GM18870 (cell line): ENCODE measurements around the gene GNAI3.

ENCODE experiments used
- ATAC-seq: cut with Tn5 transposase; IDR thresholded peaks from one replicate; pipeline ENCODE4 v1.9.1; 2021; ENCODE audit warnings: moderate library complexity; ENCODE audit not compliant: unreplicated experiment

Gene GNAI3

GRCh38 chr1:109592916-109593315, 44.5 kb downstream of the GNAI3 start:
- no peak for ATAC-seq

GRCh38 chr1:109595531-109595930, 47.1 kb downstream of the GNAI3 start:
- ATAC-seq = no peak

- ATAC-seq = no peak
Measured at GRCh38 chr1:109598156-109598555, 49.7 kb downstream of the GNAI3 start.

GRCh38 chr1:109598655-109599054, 50.2 kb downstream of the GNAI3 start:
- ATAC-seq = no peak

DNA sequence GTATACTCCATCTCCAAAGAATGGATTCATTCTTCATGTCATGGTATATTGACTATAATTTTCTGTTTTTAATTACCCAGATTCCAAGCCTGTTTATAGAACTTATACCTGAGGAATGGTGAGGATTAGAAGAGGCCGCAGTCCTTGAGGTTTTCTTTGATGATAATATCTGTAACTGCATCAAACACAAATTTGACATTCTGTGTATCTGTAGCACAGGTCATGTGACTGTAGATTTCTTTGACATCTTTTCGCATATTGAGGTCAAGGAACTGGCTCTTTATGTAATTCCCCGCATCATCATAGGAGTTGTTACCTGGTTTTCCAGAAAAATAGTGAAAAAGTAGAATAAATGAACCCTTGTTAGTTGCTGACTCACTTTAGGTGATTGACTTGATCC, 54.8 kb downstream of the GNAI3 start:
- ATAC-seq = no peak

DNA sequence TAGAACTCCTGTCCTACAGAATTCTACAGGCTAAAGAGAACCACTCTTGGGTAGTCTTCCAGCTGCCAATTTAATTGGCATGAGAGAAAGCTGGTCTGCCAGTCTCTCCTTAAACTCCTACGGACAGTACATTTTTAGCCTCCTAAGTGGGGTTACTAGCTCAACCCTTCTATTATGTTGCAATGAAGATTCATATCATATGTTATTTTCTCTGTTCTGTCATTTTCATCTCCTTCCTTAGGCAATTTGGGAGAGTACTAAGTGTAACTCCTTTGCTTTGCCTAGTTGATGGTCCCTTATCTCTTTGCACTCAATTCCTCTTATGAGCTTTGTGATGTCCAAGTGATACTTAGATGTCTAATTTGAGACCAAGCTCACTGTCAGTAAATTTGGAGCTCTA, 57.0 kb downstream of the GNAI3 start:
- no peak for ATAC-seq

DNA sequence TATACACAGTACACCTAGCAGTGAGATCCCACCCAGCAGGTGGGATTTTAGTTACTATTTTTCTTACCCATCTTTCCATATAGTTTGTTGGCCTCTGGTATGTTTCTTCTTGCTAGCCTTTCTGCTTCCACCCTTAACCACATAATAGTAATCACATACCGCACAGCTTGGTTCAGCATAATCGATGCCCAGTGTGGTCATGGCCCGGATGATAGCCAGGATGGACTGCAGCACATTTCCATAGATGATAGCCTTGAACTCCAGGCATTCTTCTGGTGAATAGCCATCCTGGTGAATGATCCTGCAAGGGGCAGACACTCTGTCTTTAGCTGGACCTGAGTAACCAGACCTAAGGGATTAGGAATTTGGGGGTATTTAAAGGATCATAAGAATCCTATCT, 61.5 kb downstream of the GNAI3 start:
- ATAC-seq = no peak

DNA sequence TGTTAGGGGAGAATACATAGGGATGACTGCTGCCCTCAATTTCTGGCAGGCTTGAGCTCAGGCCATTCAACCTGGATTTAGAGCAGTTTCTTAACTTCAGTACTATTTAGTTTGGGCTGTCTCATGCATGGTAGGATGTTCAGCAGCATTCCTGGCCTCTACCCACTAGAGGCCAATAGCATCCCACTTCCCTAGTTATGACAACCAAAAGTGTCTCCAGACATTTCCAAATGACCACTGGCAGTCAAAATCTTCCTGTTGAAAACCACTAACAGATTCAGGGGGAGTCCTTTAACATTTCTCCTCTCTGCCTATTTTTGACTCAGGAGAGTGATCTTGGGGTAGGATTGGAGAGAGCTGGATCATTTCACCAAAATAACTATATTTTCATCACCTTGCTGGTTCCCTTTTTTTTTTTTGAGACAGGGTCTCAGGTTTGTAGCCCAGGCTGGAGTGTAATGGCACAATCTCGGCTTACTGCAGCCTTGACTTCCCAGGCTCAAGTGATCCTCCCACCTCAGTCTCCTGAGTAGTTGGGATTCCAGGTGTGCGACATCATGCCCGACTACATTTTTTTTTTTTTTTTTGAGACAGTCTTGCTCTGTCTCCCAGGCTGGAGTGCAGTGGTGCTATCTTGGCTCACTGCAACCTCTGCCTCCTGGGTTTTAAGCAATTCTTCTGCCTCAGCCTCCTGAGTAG, 62.3 kb downstream of the GNAI3 start:
- ATAC-seq = no peak

DNA sequence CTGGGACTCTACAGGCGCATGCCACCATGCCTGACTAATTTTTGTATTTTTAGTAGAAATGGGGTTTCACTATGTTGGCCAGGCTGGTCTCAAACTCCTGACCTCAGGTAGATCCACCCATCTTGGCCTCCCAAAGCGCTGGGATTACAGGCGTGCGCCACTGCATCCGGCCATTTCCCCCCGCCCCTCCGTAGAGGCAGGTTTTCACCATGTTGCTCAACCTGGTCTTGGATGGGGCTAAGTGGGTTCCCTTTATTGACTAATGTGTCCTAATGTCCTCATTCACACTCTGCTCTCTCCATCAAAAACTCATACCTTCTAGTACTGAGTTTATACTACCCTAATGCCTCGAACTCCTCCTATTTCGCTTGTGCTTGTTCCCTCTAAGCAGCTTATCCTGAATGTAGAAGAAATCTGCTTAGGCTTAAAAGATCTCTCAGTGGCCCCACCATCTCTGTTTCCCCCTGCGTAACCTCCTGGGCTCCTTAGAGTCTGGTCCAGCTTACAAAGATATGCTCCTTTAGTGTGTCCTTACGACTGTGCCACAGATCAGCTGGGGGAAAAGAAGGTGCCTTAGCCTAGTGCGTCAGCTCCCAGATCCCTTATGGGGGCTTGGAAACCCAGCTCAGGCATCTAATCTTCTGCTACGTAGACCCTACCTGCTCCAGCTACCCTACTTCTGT, 63.0 kb downstream of the GNAI3 start:
- ATAC-seq = no peak

GRCh38 chr1:109613361-109614147, 65.1 kb downstream of the GNAI3 start:
- no peak for ATAC-seq

DNA sequence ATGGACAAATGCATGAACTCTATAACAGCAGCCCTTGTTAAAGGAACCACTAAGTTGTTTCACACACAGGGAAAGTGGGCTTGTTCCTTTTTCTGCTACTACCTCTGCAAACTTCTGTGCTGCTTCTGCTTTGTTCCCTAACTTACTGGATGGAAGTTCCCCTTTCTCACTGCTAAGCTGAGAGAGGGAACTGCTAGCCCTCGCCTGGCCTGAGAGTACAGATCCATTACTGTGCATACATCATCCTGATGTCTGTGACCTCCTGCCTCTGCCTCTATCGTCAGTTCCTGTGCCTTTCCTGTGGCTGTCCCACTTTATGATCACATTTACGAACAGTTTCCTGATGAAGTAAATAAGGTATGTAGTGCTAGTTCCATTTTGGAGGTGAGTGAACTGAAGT, 67.5 kb downstream of the GNAI3 start:
- ATAC-seq = no peak

GRCh38 chr1:109616391-109616790, 68.0 kb downstream of the GNAI3 start:
- ATAC-seq = no peak

- no peak for ATAC-seq
Measured at GRCh38 chr1:109617291-109617801, 68.9 kb downstream of the GNAI3 start.

DNA sequence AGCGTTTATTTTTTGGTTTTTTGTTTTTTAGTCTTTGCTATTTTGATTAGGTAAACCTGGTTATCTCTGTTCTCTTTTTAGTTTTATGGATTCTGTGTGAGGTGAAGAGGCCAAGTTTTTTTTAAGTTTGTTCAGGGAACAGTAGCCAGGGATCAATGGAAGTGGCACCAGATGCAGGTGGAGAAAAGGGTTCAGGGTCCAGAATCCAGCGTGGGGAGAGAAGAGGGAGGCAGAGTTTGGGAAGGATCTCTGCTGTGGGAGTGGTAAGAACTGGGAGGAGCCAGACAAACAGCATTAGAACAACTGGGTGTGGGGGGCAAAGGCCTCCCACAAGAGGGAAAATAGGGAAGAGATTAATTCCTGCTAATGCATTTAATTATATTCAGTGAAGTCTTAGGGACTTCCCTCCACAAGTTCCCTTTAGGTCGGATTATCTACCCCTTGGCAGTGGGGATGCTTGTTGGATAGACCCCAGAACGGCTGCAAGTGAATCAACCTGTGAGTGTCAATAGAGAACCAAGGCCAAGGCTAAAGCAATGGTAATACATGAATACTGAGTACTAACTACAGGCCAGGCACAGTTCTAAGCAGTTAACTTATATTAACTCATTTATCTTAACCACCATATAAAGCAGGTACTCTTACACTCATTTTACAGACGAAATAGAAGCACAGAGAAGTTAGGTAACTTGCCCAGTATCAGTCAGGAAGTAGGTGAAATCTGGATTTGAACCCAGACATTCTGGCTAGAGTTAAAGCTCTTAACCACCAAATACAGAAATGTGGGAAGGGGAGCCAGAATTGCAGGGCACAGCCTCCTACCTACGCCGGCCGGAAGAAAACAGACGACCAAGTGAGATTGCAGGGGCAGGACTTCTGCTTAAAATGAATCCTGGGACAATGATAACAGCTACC, 70.5 kb downstream of the GNAI3 start:
- ATAC-seq = no peak

DNA sequence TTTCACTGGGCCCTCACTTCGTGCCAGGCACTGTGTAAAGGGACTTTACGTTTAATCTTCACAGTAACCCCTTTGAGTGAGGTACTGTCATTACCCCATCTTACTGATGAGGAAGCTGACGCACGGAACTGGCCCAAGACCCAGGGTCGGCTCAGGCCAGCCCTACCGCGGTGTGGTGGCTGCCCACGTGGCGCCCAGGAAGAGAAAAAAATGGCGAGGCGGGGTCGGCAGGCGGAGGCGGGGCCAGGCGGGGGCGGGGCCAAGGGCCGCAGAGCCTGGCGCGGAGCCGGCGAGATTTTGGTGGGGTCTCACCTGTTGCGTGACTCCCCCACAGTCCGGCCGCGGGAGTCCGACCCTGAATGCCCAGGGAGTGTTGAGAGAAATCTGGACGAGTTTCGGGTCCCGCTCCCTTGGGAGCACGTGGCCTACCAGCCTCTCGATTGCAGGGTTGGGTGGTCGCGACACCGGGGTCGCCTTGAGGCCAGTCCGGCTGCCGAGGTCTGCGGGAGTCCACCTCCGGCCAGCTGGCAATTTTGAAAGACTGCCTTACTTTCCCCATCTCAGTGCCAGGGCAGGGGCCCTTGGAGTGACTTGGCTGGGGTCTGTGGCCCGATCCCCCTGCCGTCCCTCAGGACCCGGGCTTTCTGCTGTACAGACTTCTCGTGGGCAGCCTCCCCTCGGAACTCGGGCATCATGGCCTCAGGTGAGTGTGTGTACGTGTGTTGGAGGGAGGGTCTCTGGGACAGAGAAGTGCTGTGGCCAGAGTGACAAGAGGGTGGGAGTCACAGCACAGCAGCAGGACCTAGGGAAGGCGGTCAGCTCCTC, 71.4 kb downstream of the GNAI3 start, which contains the start of the genes AMPD2 and GNAT2:
Gene AMPD2, plus strand, starts transcription at position 262 of the 825 bp plus-strand sequence. CDS start 1,339 bp downstream, outside the sequence.
Gene GNAT2, minus strand, starts transcription at position 41 of the 825 bp plus-strand sequence. CDS start 6,746 bp downstream, outside the sequence.
- ATAC-seq = peak; percentile 35

DNA sequence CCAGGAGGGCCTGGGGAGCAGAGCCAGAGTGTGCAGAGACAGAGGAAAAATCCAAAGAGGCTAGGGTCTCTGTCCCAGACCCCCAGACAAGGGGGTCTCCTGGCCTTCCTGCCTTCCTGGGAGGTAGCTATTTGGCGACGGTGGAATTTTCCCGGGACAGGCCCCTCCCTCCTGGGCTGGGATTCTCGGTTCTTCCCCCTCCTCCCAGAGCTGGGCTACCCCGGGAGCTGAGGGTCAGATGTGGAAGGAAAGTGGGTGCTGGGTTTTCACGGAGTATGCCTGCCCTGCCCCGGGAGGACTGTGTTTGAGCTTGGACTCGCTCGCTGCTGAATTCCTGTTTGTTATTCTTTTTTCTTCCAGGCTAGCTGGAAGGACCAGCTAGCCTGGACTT, 72.0 kb downstream of the GNAI3 start:
- no peak for ATAC-seq

GRCh38 chr1:109620841-109621286, 72.4 kb downstream of the GNAI3 start:
- peak; percentile 59 for ATAC-seq

DNA sequence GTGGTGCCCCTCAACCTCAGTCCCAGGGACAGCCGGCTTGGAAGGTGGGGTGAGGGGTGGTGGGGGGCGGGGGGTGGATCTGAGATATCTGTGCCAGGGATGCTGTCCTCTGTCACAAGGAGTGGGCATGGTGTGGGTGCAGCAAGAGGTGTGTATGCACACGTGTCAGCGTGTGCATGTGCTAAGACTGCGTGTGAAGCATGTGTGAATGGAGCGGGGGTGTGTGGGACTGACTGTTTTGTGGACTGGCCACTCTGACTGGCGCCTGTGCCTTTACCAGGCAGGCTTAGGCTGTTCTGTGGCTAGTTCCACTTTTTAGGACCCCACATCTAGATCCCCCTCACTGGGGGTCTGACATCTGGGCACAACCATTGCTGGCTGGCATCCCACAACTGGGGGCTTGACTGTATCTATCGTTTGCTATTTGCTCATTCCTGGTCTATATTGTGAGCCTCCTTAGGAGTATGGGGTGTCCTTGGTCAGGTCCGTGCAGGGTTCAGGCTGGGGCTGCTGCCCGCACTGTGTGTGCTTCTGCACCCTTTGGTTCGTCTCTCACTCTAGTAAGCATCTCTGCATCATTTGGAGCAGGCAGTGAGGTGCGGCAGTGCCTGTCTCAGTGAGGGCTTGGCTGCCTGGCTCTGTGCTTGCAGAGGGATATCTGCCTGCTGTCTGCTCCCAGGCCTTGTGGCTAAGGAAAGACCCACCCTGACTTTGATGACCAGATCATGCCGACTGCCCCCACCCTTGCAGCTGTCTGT, 73.1 kb downstream of the GNAI3 start:
- ATAC-seq = no peak
